ENCODE data around the gene UBE2J2.

GRCh38 chr1:1275836-1276235 lies 2.2 kb upstream of the UBE2J2 start:
- TF ChIP-seq EZH2 (IDR thresholded peaks at IDR 0.05; ENCODE audit: insufficient read depth, poor library complexity, severe bottlenecking), result no peak
- TF ChIP-seq EZH2phosphoT487 (IDR thresholded peaks at IDR 0.05; ENCODE audit: insufficient read depth, low read depth), result no peak
